GM23248 (cell line): Measurements from ENCODE around the gene SLC35A1. TPM values are rescaled to one million over a fixed set of nuclear protein-coding genes. Genes with fewer than 3 reads are reported as not detected.
"Not testable (repeated sequence)": the region's sequence is repeated elsewhere in the genome, so short reads cannot be mapped to it uniquely, and the experiment has no call there.

Experiments
- DNase-seq: peaks from one replicate; pipeline ENCODE4 v3.0.0-alpha.2; 2015
- H2AFZ ChIP-seq: fragments of 200-600 bp; sonication (generic); 2 replicates; pipeline ENCODE4 v1.6.1; 2016; ENCODE audit warnings: antibody characterized with exemption
- H3F3A ChIP-seq: fragments of 200-600 bp; sonication (generic); 2 replicates; pipeline ENCODE4 v1.6.1; 2016; ENCODE audit warnings: mild to moderate bottlenecking, antibody characterized with exemption, mixed run types; ENCODE audit not compliant: insufficient read depth
- H3K27ac ChIP-seq: fragments of 200-600 bp; sonication (generic); 2 replicates; pipeline ENCODE4 v1.5.1; 2016; ENCODE audit warnings: mild to moderate bottlenecking
- H3K27me3 ChIP-seq: fragments of 200-600 bp; sonication (generic); replicated peaks from 2 replicates; pipeline ENCODE4 v1.6.1; 2016; ENCODE audit warnings: mild to moderate bottlenecking; ENCODE audit not compliant: insufficient read depth
- H3K36me3 ChIP-seq: fragments of 200-600 bp; sonication (generic); 2 replicates; pipeline ENCODE4 v1.6.1; 2016; ENCODE audit warnings: low read depth, mild to moderate bottlenecking
- H3K4me1 ChIP-seq: fragments of 200-600 bp; sonication (generic); 2 replicates; pipeline ENCODE4 v1.6.1; 2016; ENCODE audit warnings: mild to moderate bottlenecking; ENCODE audit not compliant: insufficient read depth
- H3K4me2 ChIP-seq: fragments of 200-600 bp; sonication (generic); one replicate; pipeline ENCODE4 v1.6.1; 2016; ENCODE audit warnings: mild to moderate bottlenecking; ENCODE audit not compliant: unreplicated experiment
- H3K4me3 ChIP-seq: fragments of 200-600 bp; sonication (generic); 2 replicates; pipeline ENCODE4 v1.5.1; 2016; ENCODE audit warnings: mild to moderate bottlenecking
- H3K79me2 ChIP-seq: fragments of 200-600 bp; sonication (generic); 2 replicates; pipeline ENCODE4 v1.6.1; 2016; ENCODE audit warnings: mild to moderate bottlenecking; ENCODE audit not compliant: insufficient read depth
- H3K9ac ChIP-seq: fragments of 200-600 bp; sonication (generic); 2 replicates; pipeline ENCODE4 v1.6.1; 2016; ENCODE audit warnings: mild to moderate bottlenecking
- H3K9me2 ChIP-seq: fragments of 200-600 bp; sonication (generic); 2 replicates; pipeline ENCODE4 v1.6.1; 2016; ENCODE audit warnings: mixed run types, mild to moderate bottlenecking, moderate library complexity; ENCODE audit not compliant: insufficient read depth
- H3K9me3 ChIP-seq: fragments of 200-600 bp; sonication (generic); one replicate; pipeline ENCODE4 v1.6.1; 2017; ENCODE audit warnings: low read depth
- H4K20me1 ChIP-seq: fragments of 200-600 bp; sonication (generic); 2 replicates; pipeline ENCODE4 v1.6.0; 2016; ENCODE audit not compliant: insufficient read depth
- EZH2 ChIP-seq: fragments of 200-600 bp; sonication (generic); IDR thresholded peaks from 2 replicates; pipeline ENCODE4 v1.6.1; 2018; ENCODE audit warnings: antibody characterized with exemption, mild to moderate bottlenecking; ENCODE audit not compliant: insufficient read depth, poor library complexity, severe bottlenecking
- EZH2phosphoT487 ChIP-seq: fragments of 200-600 bp; sonication (generic); IDR thresholded peaks from 2 replicates; pipeline ENCODE4 v1.6.1; 2018; ENCODE audit warnings: antibody characterized with exemption, moderate library complexity, mild to moderate bottlenecking, low read depth; ENCODE audit not compliant: insufficient read depth
- WGBS, 2 experiments: methylation state at CpG; one replicate each; pipeline ENCODE4 v1.1.6; 2015 to 2017; ENCODE audit warnings: low lambda C conversion rate in 2 of 2, low coverage in 1 of 2; ENCODE audit errors: missing lambda C conversion rate in 2 of 2; 5-methylcytosine and 5-hydroxymethylcytosine counted together
- in situ Hi-C: fragments of 300-500 bp; cut with MboI; formaldehyde crosslinking; loops from 2 replicates; pipeline ENCODE4 v1.15.0; 2020
- polyA plus RNA-seq: library from polyadenylated mRNA; unstranded; fragments of >200 nt; fragmentation: Nextera tagmentation; extraction: Ambion mirVana; gene quantifications from 2 replicates; pipeline ENCODE4 v1.2.1, GENCODE V29; 2016
- total RNA-seq: library from RNA; depleted of rRNA; stranded (reverse); fragments of >200 nt; shearing (Covaris generic); gene quantifications from 2 replicates; pipeline ENCODE4 v1.2.3, GENCODE V29; 2014

SLC35A1 gene
- total and polyA plus RNA-seq, 2 experiments from 2014 or later: 25.6 to 31.4 TPM

GRCh38 chr6:87481931-87482330 lies 9.2 kb downstream of the SLC35A1 start:
- 97% methylated on average over 3 of the region's 3 CpGs for WGBS, 2 experiments
- TF ChIP-seq EZH2 (no peak), EZH2phosphoT487 (no peak)
- no peak overlapping the region for H3K4me2 ChIP-seq
- no peaks in the 10 kb centered on the region for H3K4me1 ChIP-seq
- in situ Hi-C loops: no loop called here
- H3K36me3 ChIP-seq: peaks cover 11% of the 10 kb centered on the region; the same call in 1 of the 2 replicates
- H3F3A ChIP-seq: no peaks in the 10 kb centered on the region; the same call in 1 of the 2 replicates
- no peak for DNase-seq
- H4K20me1 ChIP-seq: no peaks in the 10 kb centered on the region
- no peaks in the 10 kb centered on the region for H3K27me3 ChIP-seq
- H3K79me2 ChIP-seq: peaks cover 19% of the 10 kb centered on the region
- H2AFZ ChIP-seq: no peak overlapping the region
- H3K27ac ChIP-seq: no peak overlapping the region
- H3K9me2 ChIP-seq: no peaks in the 10 kb centered on the region
- no peak overlapping the region for H3K9ac ChIP-seq
- H3K4me3 ChIP-seq: no peak overlapping the region
- no peaks in the 10 kb centered on the region for H3K9me3 ChIP-seq

- no peak overlapping the region for H2AFZ ChIP-seq
- H3K4me3 ChIP-seq: no peak overlapping the region
- H3K4me2 ChIP-seq: no peak overlapping the region
- no peaks in the 10 kb centered on the region for H4K20me1 ChIP-seq
- no peaks in the 10 kb centered on the region; the same call in 1 of the 2 replicates for H3F3A ChIP-seq
- H3K79me2 ChIP-seq: peaks cover 15% of the 10 kb centered on the region
- no peak overlapping the region for H3K9ac ChIP-seq
- in situ Hi-C loops: no loop called here
- TF ChIP-seq EZH2phosphoT487 (no peak), EZH2 (no peak)
- peaks cover 11% of the 10 kb centered on the region; the same call in 1 of the 2 replicates for H3K36me3 ChIP-seq
- no peaks in the 10 kb centered on the region for H3K9me2 ChIP-seq
- 75 to 86% methylated on average over 4 of the region's 4 CpGs for WGBS, 2 experiments
- no peak overlapping the region for H3K27ac ChIP-seq
- no peaks in the 10 kb centered on the region for H3K4me1 ChIP-seq
- H3K27me3 ChIP-seq: no peaks in the 10 kb centered on the region
- no peaks in the 10 kb centered on the region for H3K9me3 ChIP-seq
- no peak for DNase-seq
These were observed 9.6 kb downstream of the SLC35A1 start for GRCh38 chr6:87482366-87482765.

DNA sequence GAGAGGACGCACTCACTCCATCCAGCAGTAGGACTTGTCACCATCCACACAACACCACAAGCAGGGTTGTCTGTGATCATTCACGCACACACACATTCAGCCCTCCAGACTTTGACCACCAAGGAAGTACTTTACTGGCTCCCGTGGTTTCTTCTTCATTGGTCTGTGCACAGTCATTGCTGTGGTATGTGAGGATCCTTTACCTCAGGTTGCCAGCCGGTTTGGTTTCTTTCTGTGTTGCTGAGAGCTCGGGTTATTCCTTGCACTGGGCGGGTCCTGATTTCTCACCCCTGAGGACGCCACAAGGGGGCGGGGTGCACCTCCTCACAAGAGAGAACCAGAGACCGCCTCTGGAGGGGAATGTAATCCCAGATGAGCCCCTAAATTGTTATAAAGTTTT lies 11.2 kb downstream of the SLC35A1 start:
- Histone ChIP-seq H3K4me3 (no peak overlapping the region), H3K9me2 (no peaks in the 10 kb centered on the region), H3F3A (no peaks in the 10 kb centered on the region; the same call in 1 of the 2 replicates), H3K36me3 (peaks cover 7% of the 10 kb centered on the region; the same call in 1 of the 2 replicates), H3K9ac (no peak overlapping the region), H3K27me3 (no peaks in the 10 kb centered on the region), H3K27ac (no peak overlapping the region), H4K20me1 (no peaks in the 10 kb centered on the region), H3K9me3 (no peaks in the 10 kb centered on the region), H3K4me2 (no peak overlapping the region), H3K79me2 (no peaks in the 10 kb centered on the region), H2AFZ (no peak overlapping the region), H3K4me1 (no peaks in the 10 kb centered on the region)
- in situ Hi-C loops: no loop called here
- TF ChIP-seq EZH2 (no peak), EZH2phosphoT487 (no peak)
- 94% methylated on average over 9 of the region's 9 CpGs for WGBS, 2 experiments
- peak; percentile 15 for DNase-seq

DNA sequence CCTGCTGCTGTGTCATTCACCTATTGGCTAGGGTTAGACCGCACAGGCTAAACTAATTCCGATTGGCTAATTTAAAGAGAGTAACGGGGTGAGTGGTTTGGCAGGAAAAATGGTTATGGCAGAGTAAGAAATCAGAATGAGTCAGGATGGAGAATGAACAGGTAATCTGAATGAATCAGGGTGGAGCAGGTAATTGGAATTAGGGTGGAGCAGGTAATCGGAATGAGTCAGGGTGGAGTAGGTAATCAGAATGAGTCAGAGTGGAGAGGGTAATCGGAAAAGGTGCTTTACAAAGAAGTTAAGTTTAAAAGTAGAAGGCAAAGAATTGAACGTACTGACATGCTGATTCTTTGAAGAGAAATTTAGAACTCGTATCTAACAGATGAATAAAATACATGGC lies 11.7 kb downstream of the SLC35A1 start:
- no peak for TF ChIP-seq EZH2phosphoT487
- no peak for TF ChIP-seq EZH2
- Histone ChIP-seq H3K4me3 (no peak overlapping the region), H3K79me2 (no peaks in the 10 kb centered on the region), H3K9ac (no peak overlapping the region), H3K9me3 (no peaks in the 10 kb centered on the region), H3K27me3 (no peaks in the 10 kb centered on the region), H3K4me2 (no peak overlapping the region), H4K20me1 (no peaks in the 10 kb centered on the region), H3K4me1 (no peaks in the 10 kb centered on the region), H2AFZ (no peak overlapping the region), H3K36me3 (peaks cover 7% of the 10 kb centered on the region; the same call in 1 of the 2 replicates), H3K9me2 (no peaks in the 10 kb centered on the region), H3F3A (no peaks in the 10 kb centered on the region; the same call in 1 of the 2 replicates), H3K27ac (no peak overlapping the region)
- in situ Hi-C loops: no loop called here
- 94% methylated on average over 7 of the region's 7 CpGs for WGBS, 2 experiments
- no peak for DNase-seq

- Histone ChIP-seq H3K36me3 (peaks cover 7% of the 10 kb centered on the region; the same call in 1 of the 2 replicates), H3K27ac (no peak overlapping the region), H3F3A (no peaks in the 10 kb centered on the region; the same call in 1 of the 2 replicates), H3K27me3 (no peaks in the 10 kb centered on the region), H4K20me1 (no peaks in the 10 kb centered on the region), H3K9me3 (no peaks in the 10 kb centered on the region), H3K4me1 (no peaks in the 10 kb centered on the region), H3K4me2 (no peak overlapping the region), H3K9me2 (no peaks in the 10 kb centered on the region), H3K9ac (no peak overlapping the region), H3K79me2 (no peaks in the 10 kb centered on the region), H2AFZ (no peak overlapping the region), H3K4me3 (no peak overlapping the region)
- TF ChIP-seq EZH2: no peak
- TF ChIP-seq EZH2phosphoT487: no peak
- 81% methylated on average over 4 of the region's 4 CpGs for WGBS, 2 experiments
- DNase-seq: no peak
- in situ Hi-C loops: no loop called here
These were observed 14.8 kb downstream of the SLC35A1 start for GRCh38 chr6:87487555-87487954.

GRCh38 chr6:87489326-87489725 lies 16.6 kb downstream of the SLC35A1 start:
- H2AFZ ChIP-seq, in situ Hi-C loops, H3K27me3 ChIP-seq, H3K9me2 ChIP-seq, H4K20me1 ChIP-seq, H3K4me1 ChIP-seq, H3K9ac ChIP-seq, H3F3A ChIP-seq, H3K4me2 ChIP-seq, DNase-seq, H3K4me3 ChIP-seq, H3K79me2 ChIP-seq, H3K27ac ChIP-seq, H3K9me3 ChIP-seq, H3K36me3 ChIP-seq: not testable (repeated sequence)
- 81% methylated on average over 6 to 8 of the region's 8 CpGs for WGBS, 2 experiments
